Frontal cortex (tissue), 4 donors: ENCODE results near the gene ACVR2B. TPM values are rescaled to one million over a fixed set of nuclear protein-coding genes. Genes with fewer than 3 reads are reported as not detected.

Experiments used
- DNase-seq, 2 donors: peaks; one replicate each; pipeline ENCODE4 v3.0.0; 2012; ENCODE audit warnings: low spot score in 2 of 2
- FAIRE-seq: peaks from 2 replicates; lab custom pipeline; 2012; peaks lifted over from hg19 to GRCh38; lab: Jason Lieb, UNC
- small RNA-seq: library from RNA; depleted of rRNA; stranded (forward); fragments of <200 nt; gene quantifications from one replicate; pipeline ENCODE3, GENCODE V24; 2014
- total RNA-seq: library from RNA; depleted of rRNA; stranded (reverse); fragments of >200 nt; gene quantifications from one replicate; pipeline ENCODE4 v1.2.3, GENCODE V29; 2014
- donor health status: control.
- donor health status: control.
- donor health status: control.

ACVR2B gene
- total RNA-seq, 1 donor from 2014 or later, result 44.0 TPM

DNA sequence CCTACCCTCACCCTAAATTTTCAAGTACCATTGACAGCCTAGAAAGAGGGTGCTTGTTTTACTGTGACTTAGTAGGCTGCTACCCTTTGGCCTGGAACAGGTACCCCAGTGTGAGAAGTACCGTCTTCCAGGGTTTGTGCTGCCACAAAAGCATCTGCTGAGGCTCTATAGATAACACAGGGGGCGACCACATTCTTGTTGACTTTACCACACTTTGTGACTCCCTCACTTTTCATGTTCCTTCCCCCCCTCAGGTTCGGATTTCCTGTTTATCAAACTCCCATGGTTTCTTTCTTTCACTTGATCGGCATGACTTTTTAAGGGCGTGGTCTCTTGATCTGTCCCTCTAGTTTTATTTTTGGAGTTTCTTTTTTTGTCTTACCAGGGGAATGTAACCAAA, 66.0 kb downstream of the ACVR2B start:
- DNase-seq (no peak), FAIRE-seq (no peak)

DNA sequence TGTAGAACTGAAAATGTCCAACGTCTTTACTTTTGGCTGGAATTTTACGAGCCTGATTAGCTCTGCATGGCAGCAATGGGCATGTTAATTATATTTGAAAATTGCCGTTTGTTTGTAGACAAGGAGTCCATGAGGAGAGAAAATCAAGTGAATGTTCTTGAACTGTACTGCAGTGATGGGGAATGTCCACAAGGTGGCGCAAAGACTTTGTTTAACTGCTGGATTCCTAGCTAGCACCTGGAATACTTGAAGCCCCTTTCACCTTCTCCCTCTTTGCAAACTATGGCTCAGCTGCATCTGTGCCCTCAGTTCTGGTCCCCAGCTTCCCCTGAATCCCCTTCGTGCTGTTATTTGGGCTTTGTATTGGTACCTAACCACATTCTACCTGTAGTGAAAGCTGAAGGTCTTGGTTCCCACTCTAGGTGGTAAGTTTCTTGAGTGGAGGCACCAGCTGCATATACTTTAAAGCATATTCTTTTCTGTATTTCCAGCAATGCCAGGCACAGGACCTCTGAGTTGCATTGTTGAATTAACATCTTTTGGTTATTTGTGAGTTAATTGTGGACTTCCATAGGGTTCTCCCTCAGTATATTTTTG, 67.8 kb downstream of the ACVR2B start:
- DNase-seq (peak; percentile 37 to 46), FAIRE-seq (peak; percentile 30)

DNA sequence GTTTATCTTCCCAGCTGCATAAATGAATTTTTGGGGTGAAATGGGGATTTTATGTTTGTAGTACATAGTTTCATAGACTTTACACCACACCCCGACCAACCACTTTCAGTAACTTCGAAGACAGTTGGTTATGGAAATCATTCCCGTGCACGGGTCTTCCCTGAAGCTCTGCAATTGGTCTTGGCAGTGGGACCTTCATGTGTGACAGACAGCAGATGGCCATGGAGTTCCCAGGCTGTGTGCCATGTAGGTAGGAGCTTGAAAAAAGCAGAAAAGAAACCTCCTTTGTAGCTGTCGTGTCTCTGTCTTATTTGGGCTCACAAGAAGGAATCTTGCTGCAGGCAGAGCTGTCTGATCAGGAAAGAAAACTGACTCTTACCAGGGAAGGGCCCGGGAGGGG, 68.3 kb downstream of the ACVR2B start:
- FAIRE-seq (no peak), DNase-seq (no peak)

DNA sequence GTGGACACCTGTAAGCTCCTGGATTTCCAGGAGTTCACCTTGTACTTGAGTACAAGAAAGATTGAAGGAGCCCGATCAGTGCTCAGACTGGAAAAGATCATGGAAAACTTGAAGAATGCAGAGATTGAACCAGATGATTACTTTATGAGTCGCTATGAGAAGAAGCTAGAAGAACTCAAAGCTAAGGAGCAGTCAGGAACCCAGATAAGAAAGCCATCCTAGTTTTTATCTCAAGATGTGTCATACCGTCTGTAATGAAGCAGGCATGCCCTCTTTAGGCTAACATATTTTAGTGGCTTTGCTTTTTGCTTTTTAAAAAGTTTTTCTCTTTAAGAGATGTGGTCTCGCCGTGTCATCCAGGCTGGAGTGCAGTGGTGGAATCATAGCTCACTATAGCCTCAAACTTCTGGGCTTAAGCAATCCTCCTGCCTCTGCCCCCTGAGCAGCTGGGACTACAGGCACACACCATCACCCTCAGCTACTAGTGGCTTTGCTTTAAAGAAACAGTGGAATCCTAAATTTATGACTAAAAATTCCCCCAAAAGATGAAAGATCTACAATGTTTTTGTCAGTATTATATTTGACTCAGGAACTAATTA, 70.5 kb downstream of the ACVR2B start:
- no peak for DNase-seq
- FAIRE-seq, result no peak

DNA sequence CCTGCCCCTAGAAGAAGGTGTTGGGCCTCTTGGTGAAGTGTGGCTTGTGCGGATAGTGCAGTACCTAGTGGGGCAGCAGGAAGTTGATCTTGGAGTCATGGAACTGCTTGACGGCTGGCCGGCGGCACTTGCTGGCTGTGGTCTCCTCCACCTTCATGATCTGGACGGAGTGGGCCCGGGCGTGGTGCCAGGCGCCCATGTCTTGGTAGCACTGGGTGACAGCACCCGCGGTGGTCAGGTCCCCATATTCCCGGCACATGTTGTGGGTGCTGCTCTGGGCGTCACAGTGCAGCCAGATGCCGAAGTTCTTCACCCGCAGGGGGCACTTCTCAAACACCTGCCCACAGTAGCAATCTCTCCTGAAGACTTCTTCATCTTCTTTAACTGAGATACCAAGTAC, 73.1 kb downstream of the ACVR2B start:
- FAIRE-seq, result no peak
- no peak for DNase-seq

DNA sequence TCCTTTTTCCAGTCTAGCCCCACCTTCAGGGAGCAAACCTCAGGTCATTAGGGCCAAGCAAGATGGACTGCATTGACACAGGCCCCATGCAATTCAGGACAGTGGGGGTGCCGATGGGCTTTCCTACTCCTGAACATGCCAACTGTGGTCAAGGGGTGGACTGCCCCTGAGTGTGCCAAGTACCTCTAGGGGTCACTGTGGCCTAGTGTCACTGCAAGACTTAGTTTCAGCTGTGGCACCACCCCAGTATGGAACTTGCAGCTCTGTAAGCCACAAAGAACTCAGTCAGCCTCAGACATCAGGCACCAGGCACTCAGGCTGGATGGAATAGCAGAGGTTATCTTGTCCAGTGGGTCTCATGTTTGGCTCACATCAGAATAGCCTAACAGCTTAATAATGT, 74.8 kb downstream of the ACVR2B start:
- DNase-seq (no peak), FAIRE-seq (no peak)

DNA sequence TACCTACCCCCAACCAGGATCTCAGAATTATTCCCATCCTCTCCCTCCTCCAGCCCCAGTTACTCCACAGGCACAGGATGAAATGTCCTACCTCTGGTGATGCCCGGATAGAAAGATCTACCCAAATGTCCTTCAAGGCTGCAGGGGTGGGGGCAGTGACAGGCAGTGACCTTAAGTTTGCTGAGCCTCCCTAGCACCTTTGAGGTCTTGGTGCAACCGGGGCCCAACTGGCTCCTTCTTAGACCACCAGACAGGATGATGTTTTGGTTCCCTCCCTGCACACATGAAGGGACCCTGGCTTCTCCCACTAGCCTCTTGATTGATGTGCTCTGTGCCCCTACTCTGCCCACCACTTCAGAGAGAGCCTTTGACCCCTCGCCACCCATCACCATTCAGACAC, 78.8 kb downstream of the ACVR2B start:
- no peak for DNase-seq
- no peak for FAIRE-seq

DNA sequence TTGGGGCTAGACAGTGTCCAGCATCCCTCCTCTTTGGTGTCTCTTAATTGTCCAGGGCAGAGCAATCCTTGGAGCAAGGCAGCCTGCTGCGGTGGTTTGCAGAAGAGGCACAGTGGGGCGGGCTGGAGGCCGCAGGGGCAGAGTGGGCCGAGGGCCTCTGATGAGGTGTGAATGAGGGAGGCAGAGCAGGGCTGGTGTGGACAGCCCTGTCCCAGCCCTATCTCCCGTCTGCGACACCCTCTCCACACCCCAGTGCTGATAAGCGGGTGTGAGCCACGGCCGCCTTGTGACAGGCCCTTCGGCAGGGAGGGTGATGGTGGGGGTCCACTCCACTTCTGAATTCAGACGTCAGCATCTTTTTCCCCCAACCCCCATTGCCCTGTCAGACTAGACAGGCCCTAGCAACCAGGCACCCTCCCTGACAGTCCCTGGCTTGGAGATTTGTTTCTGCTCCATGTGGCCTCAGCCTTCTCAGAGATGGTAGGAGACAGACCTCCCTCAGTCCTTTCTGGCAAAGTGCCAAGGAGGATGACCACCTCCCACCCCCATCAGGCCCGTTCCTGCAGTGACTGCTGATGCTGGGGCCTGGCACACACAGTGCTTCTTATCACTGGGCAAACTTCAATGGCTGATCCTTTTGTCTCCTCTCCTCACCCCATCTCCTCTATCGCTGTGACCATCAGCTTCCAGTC, 79.7 kb downstream of the ACVR2B start:
- no peak for DNase-seq
- no peak for FAIRE-seq

DNA sequence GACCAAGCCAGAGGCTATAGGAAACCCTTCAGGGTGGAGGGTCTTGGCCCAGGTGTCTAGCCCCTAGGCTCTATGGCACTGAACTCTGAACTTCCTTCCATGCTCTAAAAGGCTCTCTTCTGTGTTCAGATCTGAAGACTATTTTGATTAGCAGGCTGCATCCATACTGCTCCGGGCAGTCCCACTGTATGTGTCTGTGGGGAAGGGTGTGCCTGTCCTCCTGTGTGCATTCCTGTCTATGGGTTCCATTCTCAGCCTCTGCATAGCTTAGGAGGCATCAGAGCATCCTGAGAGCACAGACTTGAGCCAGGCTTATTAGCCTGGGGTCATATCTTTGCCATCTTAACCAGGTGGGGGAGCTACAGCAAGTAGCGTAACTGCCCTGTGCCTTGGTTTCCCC, 80.5 kb downstream of the ACVR2B start:
- DNase-seq, result no peak
- FAIRE-seq, result no peak

DNA sequence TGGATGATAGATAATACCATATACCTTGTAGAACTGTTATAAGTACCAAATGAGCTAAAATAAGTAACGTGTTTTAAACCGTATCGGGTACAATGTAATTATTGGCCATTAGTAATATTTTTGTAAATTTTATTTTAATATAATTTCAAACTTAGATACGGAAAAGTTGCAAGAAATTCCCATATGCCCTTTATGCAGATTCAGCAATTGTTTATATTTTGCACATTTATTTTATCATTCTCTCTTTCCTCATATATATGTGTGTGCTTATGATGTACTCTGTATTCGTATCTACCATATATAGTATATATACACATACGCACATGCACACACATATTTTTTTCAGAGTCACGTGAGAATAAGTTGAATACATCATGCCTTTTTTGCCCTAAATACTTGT, 80.9 kb downstream of the ACVR2B start:
- DNase-seq, result no peak
- no peak for FAIRE-seq

DNA sequence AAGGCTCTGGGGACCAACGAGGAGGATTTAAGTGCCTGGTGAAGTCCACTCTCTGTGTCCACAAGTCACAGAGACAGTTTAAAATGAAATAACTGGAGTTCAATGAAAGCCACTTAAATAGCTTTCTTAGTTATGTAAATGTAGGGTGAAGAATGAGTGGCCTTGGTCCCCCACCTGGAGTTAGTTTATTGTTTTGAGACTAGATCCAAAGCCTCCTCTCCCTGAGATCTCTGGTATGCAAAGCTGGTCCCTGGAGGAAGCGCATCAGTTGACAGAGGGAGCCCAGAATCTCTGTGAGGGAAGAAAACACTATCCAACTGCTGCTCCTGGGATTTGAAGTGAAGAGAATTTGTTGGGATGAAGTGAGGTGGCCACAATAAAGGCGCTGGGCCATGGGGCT, 83.0 kb downstream of the ACVR2B start:
- DNase-seq, result no peak
- FAIRE-seq, result no peak

DNA sequence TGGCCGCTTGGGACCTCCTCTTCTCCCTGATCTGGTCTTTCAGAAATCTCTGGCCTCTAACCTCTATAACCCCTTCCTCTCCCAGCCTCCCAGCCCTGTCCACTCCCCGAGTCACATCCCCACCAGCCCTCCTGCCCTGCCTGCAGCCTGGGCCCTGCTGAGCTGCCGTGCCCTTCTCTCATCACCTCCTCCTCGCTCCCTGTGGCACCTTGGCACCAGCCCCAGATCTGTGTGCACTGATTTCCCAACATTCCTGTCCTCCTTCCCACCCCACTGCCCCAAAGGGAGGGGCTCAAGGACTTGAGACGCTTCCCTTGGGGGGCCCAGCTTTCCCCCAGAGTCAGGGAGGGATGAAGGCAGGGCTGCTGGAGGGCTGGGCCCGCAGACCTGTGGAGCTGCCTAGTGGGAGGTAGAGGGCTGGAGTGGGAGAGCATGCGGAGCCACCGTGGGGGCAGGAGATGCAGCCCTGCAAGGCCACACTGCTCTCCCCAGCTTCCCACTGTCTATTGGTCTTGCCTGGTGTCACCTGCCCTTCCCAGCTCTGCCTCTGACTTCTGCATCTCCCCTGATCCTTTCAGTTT, 85.2 kb downstream of the ACVR2B start:
- FAIRE-seq (no peak), DNase-seq (no peak)

DNA sequence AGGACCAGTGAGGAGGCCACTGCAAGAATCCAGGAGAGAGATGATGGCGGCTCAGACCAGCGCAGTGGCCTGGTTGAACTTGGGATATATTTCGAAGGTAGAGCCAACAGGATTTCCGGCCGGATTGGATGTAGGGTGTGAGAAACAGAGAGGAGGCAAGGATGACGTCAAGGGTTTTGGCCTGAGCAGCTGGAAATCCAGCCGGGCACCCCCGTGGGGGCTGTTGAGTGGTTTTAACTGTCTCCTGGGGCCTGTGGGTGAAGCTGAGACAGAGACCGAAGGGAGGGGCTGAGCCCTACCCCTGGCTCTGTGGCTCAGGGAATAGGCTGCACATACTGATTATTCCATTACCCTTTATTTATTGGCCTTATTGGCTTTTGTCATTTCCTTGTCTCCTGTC, 88.1 kb downstream of the ACVR2B start:
- FAIRE-seq (no peak), DNase-seq (no peak)

Small RNA genes lying within 50 kb of the gene (small RNA-seq; reads per million reads assigned to genes)
- not detected for gene RF00019

Other genes starting within 250 kb of the ACVR2B start
- gene SLC22A13, start 188.1 kb upstream of the ACVR2B start, total RNA-seq, result under 0.01 TPM
- under 0.01 TPM for gene SLC22A14, start 171.6 kb upstream of the ACVR2B start, total RNA-seq
- gene XYLB, start 107.1 kb upstream of the ACVR2B start, total RNA-seq, result 4.1 TPM
- 13.5 TPM for gene EXOG, start 42.5 kb downstream of the ACVR2B start, total RNA-seq
- 1.2 TPM for gene SCN5A, start 195.8 kb downstream of the ACVR2B start, total RNA-seq